ENCODE measurements around the gene CDK2. TPM values are rescaled to one million over a fixed set of nuclear protein-coding genes. Genes with fewer than 3 reads are reported as not detected.

The CDK2 gene
- total RNA-seq, 1 donor from 2014 or later = 26.1 TPM

- Mint-ChIP-seq H3K27me3 (ENCODE audit: low read depth) (no peaks in the 10 kb centered on the region), H3K4me3 (ENCODE audit: unreplicated experiment) (no peak overlapping the region), H3K36me3 (ENCODE audit: low read depth) (peaks cover 1% of the 10 kb centered on the region), H3K4me1 (ENCODE audit: low read depth) (peaks cover 27% of the 10 kb centered on the region), H3K9me3 (ENCODE audit: low read depth) (no peaks in the 10 kb centered on the region), H3K27ac (ENCODE audit: unreplicated experiment) (peak overlapping the region; percentile 68)
- TF ChIP-seq CTCF (IDR thresholded peaks at IDR 0.05) = no peak
- no peak for DNase-seq (ENCODE audit: low spot score)
Measured at GRCh38 chr12:55970775-55971174, 4.1 kb downstream of the CDK2 start.

- Mint-ChIP-seq H3K27ac (ENCODE audit: unreplicated experiment) (no peak overlapping the region), H3K27me3 (ENCODE audit: low read depth) (no peaks in the 10 kb centered on the region), H3K36me3 (ENCODE audit: low read depth) (peaks cover 1% of the 10 kb centered on the region), H3K9me3 (ENCODE audit: low read depth) (no peaks in the 10 kb centered on the region), H3K4me3 (ENCODE audit: unreplicated experiment) (no peak overlapping the region), H3K4me1 (ENCODE audit: low read depth) (peaks cover 25% of the 10 kb centered on the region)
- TF ChIP-seq CTCF (IDR thresholded peaks at IDR 0.05) = no peak
- DNase-seq (ENCODE audit: low spot score) = no peak
Measured at GRCh38 chr12:55972042-55972441, 5.4 kb downstream of the CDK2 start.

- Mint-ChIP-seq H3K27ac (ENCODE audit: unreplicated experiment) (no peak overlapping the region), H3K27me3 (ENCODE audit: low read depth) (no peaks in the 10 kb centered on the region), H3K4me3 (ENCODE audit: unreplicated experiment) (no peak overlapping the region), H3K36me3 (ENCODE audit: low read depth) (peaks cover 1% of the 10 kb centered on the region), H3K4me1 (ENCODE audit: low read depth) (peaks cover 21% of the 10 kb centered on the region), H3K9me3 (ENCODE audit: low read depth) (no peaks in the 10 kb centered on the region)
- DNase-seq (ENCODE audit: low spot score) = no peak
- TF ChIP-seq CTCF (IDR thresholded peaks at IDR 0.05) = no peak
Measured at GRCh38 chr12:55972456-55972855, 5.8 kb downstream of the CDK2 start.

GRCh38 chr12:55972911-55973598 is 6.4 kb downstream of the CDK2 start:
- Mint-ChIP-seq H3K27ac (ENCODE audit: unreplicated experiment) (no peak overlapping the region), H3K36me3 (ENCODE audit: low read depth) (peaks cover 1% of the 10 kb centered on the region), H3K4me1 (ENCODE audit: low read depth) (peaks cover 15% of the 10 kb centered on the region), H3K27me3 (ENCODE audit: low read depth) (no peaks in the 10 kb centered on the region), H3K9me3 (ENCODE audit: low read depth) (no peaks in the 10 kb centered on the region), H3K4me3 (ENCODE audit: unreplicated experiment) (no peak overlapping the region)
- peak; percentile 24 for DNase-seq (ENCODE audit: low spot score)
- no peak for TF ChIP-seq CTCF (IDR thresholded peaks at IDR 0.05)

GRCh38 chr12:55973599-55974307 is 7.1 kb downstream of the CDK2 start, which contains the start of gene RAB5B:
RAB5B (plus strand) TSS chr12:55974078; CDS start chr12:55986961, 12,883 bp downstream.
- H3K4me1 Mint-ChIP-seq (ENCODE audit: low read depth) = peaks cover 16% of the 10 kb centered on the region
- H3K9me3 Mint-ChIP-seq (ENCODE audit: low read depth) = no peaks in the 10 kb centered on the region
- peaks cover 4% of the 10 kb centered on the region for H3K36me3 Mint-ChIP-seq (ENCODE audit: low read depth)
- H3K4me3 Mint-ChIP-seq (ENCODE audit: unreplicated experiment) = no peak within 1 kb of the TSS
- DNase-seq (ENCODE audit: low spot score) = peak; percentile 100
- no peak within 1 kb of the TSS for H3K27ac Mint-ChIP-seq (ENCODE audit: unreplicated experiment)
- TF ChIP-seq CTCF (IDR thresholded peaks at IDR 0.05) = peak; percentile 8
- H3K27me3 Mint-ChIP-seq (ENCODE audit: low read depth) = no peaks in the 10 kb centered on the region

Data from chondrocyte (in vitro differentiated cells).